ENCODE measurements around the gene DTX1.

DNA sequence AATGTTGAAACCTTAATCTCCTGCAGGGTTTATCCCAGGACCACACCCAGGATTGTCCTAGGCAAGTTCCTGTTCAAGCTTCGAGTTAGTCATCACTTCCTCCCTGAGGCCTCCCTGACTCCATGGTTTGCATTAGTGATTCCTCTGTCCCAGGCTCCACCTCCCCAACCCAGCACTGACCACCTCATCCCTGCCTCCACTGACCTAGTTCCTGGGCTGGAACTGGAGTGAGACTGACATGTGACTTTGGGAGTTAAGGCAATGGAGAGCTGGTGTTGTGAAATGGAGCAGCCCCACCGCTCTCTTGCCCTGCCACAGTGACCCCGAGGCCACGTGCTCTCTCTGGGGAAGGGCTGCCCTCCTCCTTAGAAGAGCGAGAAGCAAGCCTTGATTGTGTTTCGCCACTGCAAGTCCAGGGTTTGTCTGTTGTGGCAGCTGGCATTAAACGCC lies 15.8 kb upstream of the DTX1 start:
- TF ChIP-seq GATA2 (IDR thresholded peaks at IDR 0.05; ENCODE audit: low read depth, low read length) (no peak), GATA3 (IDR thresholded peaks at IDR 0.05; ENCODE audit: low read depth, low read length) (no peak)

All from SH-SY5Y (cell line).